B cell (primary cell): ENCODE results near the gene RGS3. TPM values are rescaled to one million over a fixed set of nuclear protein-coding genes. Genes with fewer than 3 reads are reported as not detected.

Experiments
- ATAC-seq: fragments of 200-7000 bp; cut with Tn5 transposase; one replicate; pipeline ENCODE4 v1.10.0; 2021; ENCODE audit warnings: low read depth, mild to moderate bottlenecking, moderate number of reproducible peaks, moderate library complexity
- CTCF ChIA-PET: fragments of 350-600 bp; sonication (Branson Sonifier 250); formaldehyde crosslinking; loops from one replicate; lab custom pipeline; 2021; ENCODE audit warnings: antibody characterized with exemption, inconsistent platforms; lab: Charles Lee
- POLR2A ChIA-PET: fragments of 350-600 bp; sonication (Branson Sonifier 250); formaldehyde crosslinking; loops from one replicate; lab custom pipeline; 2021; ENCODE audit warnings: antibody characterized with exemption; lab: Charles Lee
- DNase-seq: peaks from one replicate; pipeline ENCODE4 v3.0.0; 2013
- H2AFZ ChIP-seq: 2 replicates; pipeline ENCODE4 v1.6.1; 2012; ENCODE audit warnings: mild to moderate bottlenecking, low read depth, low read length; ENCODE audit not compliant: insufficient read depth, poor library complexity, severe bottlenecking
- H3K27ac ChIP-seq, 2 donors: 1 replicate in 1 of 2; 2 replicates in 1 of 2; pipeline ENCODE4 v1.5.1; 2012 to 2013; ENCODE audit warnings: low read length in 2 of 2, mild to moderate bottlenecking in 2 of 2, moderate library complexity in 1 of 2
- H3K27me3 ChIP-seq, 4 experiments: fragments of 200-600 bp in 1 of 4; sonication (generic) in 1 of 4; replicated peaks in 1 of 4; 1 replicate in 2 of 4; 2 replicates in 2 of 4; pipeline versions ENCODE4 v1.6.1 to v1.7.0; 2013 to 2016; ENCODE audit warnings: low read length in 3 of 4, mild to moderate bottlenecking in 2 of 4, mixed read lengths in 1 of 4, moderate library complexity in 1 of 4; ENCODE audit not compliant: insufficient read depth in 4 of 4, control insufficient read depth in 3 of 4; ENCODE audit errors: control extremely low read depth in 1 of 4
- H3K36me3 ChIP-seq, 2 experiments: replicated peaks in 1 of 2; 1 replicate in 1 of 2; 2 replicates in 1 of 2; pipeline versions ENCODE4 v1.6.1 to v1.7.1; 2013; ENCODE audit warnings: low read length in 1 of 2; ENCODE audit not compliant: insufficient read depth in 2 of 2, control insufficient read depth in 1 of 2; ENCODE audit errors: control extremely low read depth in 1 of 2, extremely low read depth in 1 of 2
- H3K4me1 ChIP-seq, 2 donors: fragments of 200-600 bp in 1 of 2; sonication (generic) in 1 of 2; 1 replicate in 1 of 2; 2 replicates in 1 of 2; pipeline versions ENCODE4 v1.5.1 to v1.6.1; 2013 to 2017; ENCODE audit warnings: low read length in 2 of 2; ENCODE audit not compliant: control insufficient read depth in 2 of 2, insufficient read depth in 2 of 2
- H3K4me2 ChIP-seq: replicated peaks from 2 replicates; pipeline ENCODE3; 2012; ENCODE audit warnings: mild to moderate bottlenecking, low read depth, low read length; ENCODE audit not compliant: poor library complexity, severe bottlenecking
- H3K4me3 ChIP-seq, 5 experiments: fragments of 200-600 bp in 1 of 5; sonication (generic) in 1 of 5; 1 replicate in 3 of 5; 2 replicates in 2 of 5; pipeline versions ENCODE4 v1.5.1 to v1.7.0; 2011 to 2016; ENCODE audit warnings: low read length in 4 of 5, mild to moderate bottlenecking in 4 of 5, low read depth in 2 of 5, control low read depth in 1 of 5, moderate library complexity in 1 of 5; ENCODE audit not compliant: insufficient read depth in 1 of 5; ENCODE audit errors: control extremely low read depth in 1 of 5, extremely low read depth in 1 of 5
- H3K79me2 ChIP-seq: fragments of 200-600 bp; sonication (generic); one replicate; pipeline ENCODE4 v1.6.0; 2016; ENCODE audit warnings: low read length; ENCODE audit not compliant: control insufficient read depth, insufficient read depth
- H3K9ac ChIP-seq: fragments of 200-600 bp; sonication (generic); 2 replicates; pipeline ENCODE4 v1.6.1; 2017; ENCODE audit warnings: mild to moderate bottlenecking, low read length, moderate library complexity
- H3K9me3 ChIP-seq, 3 donors: one replicate each; pipeline versions ENCODE4 v1.6.1 to v1.7.1; 2013; ENCODE audit warnings: low read length in 2 of 3; ENCODE audit not compliant: control insufficient read depth in 2 of 3, insufficient read depth in 1 of 3; ENCODE audit errors: control extremely low read depth in 1 of 3
- H4K20me1 ChIP-seq: 2 replicates; pipeline ENCODE4 v1.6.0; 2012; ENCODE audit warnings: mild to moderate bottlenecking, low read length; ENCODE audit not compliant: insufficient read depth, control insufficient read depth, poor library complexity, severe bottlenecking
- H3K27ac Mint-ChIP-seq: one replicate; pipeline ENCODE4 v1.8.0; 2021; ENCODE audit warnings: mixed read lengths
- H3K27me3 Mint-ChIP-seq: one replicate; pipeline ENCODE4 v1.8.0; 2021; ENCODE audit warnings: mixed read lengths
- H3K4me1 Mint-ChIP-seq: one replicate; pipeline ENCODE4 v1.8.0; 2021; ENCODE audit warnings: mixed read lengths
- H3K4me3 Mint-ChIP-seq: one replicate; pipeline ENCODE4 v1.8.0; 2021; ENCODE audit warnings: mixed read lengths
- H3K9me3 Mint-ChIP-seq: one replicate; pipeline ENCODE4 v1.8.0; 2022; ENCODE audit warnings: mixed read lengths; ENCODE audit not compliant: insufficient read depth
- EZH2 ChIP-seq: IDR thresholded peaks from 2 replicates; pipeline ENCODE4 v1.6.1; 2012; ENCODE audit warnings: borderline replicate concordance, low read depth, mild to moderate bottlenecking, moderate library complexity, low read length; ENCODE audit not compliant: insufficient read depth, poor library complexity, severe bottlenecking
- WGBS: methylation state at CpG from one replicate; pipeline ENCODE4 v1.1.5; 2013; ENCODE audit warnings: missing lambda C conversion rate; ENCODE audit not compliant: insufficient coverage; 5-methylcytosine and 5-hydroxymethylcytosine counted together
- intact Hi-C: fragments of 100-400 bp; cut with micrococcal nuclease; formaldehyde crosslinking; loops from one replicate; pipeline ENCODE4 v1.10.0; 2022
- polyA plus RNA-seq: library from polyadenylated mRNA; depleted of rRNA; stranded (reverse); fragments of >200 nt; gene quantifications from 2 replicates; pipeline ENCODE4 v1.2.3, GENCODE V29; 2012
- total RNA-seq, 2 donors: library from RNA; stranded (reverse); fragments of 120-200 nt in 1 of 2; gene quantifications; 1 replicate in 1 of 2; 2 replicates in 1 of 2; pipeline versions ENCODE4 v1.2.3 to v1.2.4, GENCODE V29; 2013 to 2022
- TF ChIP-seq, protein P1 (sequence below): fragments of 200-600 bp; IDR thresholded peaks from one replicate; pipeline ENCODE4 v1.8.0; 2022; ENCODE audit warnings: antibody characterized with exemption, mild to moderate bottlenecking

Gene RGS3
- total and polyA plus RNA-seq, 2 donors (not counting 1 experiment from before 2014, with no cell fraction given), result 12.0 to 15.6 TPM

DNA sequence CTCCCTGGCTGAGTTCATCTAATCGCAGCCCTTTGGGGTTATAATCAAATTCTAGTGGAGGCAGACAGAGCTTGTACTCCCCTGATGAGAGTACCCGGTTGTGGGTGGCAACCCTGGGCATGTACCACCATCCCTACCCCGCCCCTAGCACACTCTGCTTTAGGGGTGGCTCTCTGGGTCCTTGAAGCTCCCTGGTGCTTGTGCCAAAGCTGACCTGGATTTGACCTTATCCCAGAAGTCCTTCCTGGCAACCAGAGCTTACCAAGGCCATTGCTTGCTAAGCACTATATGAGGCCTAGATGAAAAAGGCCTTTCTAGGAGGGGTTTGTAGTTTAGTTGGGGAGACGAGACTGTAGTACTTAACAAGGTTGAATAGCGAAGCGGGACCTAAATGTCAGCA is 72.2 kb downstream of the RGS3 start:
- CTCF ChIA-PET, result interaction anchor here (1.2 kb wide), 1 partner anchor 46 kb away, joined by 3 read pairs; no protein-coding TSS in a partner anchor
- Histone ChIP-seq H3K4me1 (no peaks in the 10 kb centered on the region), H3K4me2 (no peak overlapping the region), H3K4me3 (no peak overlapping the region), H3K9ac (no peak overlapping the region), H3K27me3 (no peaks in the 10 kb centered on the region), H2AFZ (no peak overlapping the region), H3K36me3 (no peaks in the 10 kb centered on the region), H3K79me2 (no peaks in the 10 kb centered on the region), H3K9me3 (no peaks in the 10 kb centered on the region), H3K27ac (no peak overlapping the region), H4K20me1 (no peaks in the 10 kb centered on the region)
- intact Hi-C loops, result no loop called here
- Mint-ChIP-seq H3K27me3 (no peaks in the 10 kb centered on the region), H3K4me3 (no peak overlapping the region), H3K9me3 (no peaks in the 10 kb centered on the region), H3K27ac (no peak overlapping the region), H3K4me1 (no peaks in the 10 kb centered on the region)
- POLR2A ChIA-PET, result no interaction called here
- over 99% methylated on average over 6 of the region's 6 CpGs for WGBS
- ATAC-seq (no peak), DNase-seq (no peak)
- TF ChIP-seq, protein P1, sequence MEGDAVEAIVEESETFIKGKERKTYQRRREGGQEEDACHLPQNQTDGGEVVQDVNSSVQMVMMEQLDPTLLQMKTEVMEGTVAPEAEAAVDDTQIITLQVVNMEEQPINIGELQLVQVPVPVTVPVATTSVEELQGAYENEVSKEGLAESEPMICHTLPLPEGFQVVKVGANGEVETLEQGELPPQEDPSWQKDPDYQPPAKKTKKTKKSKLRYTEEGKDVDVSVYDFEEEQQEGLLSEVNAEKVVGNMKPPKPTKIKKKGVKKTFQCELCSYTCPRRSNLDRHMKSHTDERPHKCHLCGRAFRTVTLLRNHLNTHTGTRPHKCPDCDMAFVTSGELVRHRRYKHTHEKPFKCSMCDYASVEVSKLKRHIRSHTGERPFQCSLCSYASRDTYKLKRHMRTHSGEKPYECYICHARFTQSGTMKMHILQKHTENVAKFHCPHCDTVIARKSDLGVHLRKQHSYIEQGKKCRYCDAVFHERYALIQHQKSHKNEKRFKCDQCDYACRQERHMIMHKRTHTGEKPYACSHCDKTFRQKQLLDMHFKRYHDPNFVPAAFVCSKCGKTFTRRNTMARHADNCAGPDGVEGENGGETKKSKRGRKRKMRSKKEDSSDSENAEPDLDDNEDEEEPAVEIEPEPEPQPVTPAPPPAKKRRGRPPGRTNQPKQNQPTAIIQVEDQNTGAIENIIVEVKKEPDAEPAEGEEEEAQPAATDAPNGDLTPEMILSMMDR, result no peak
- no peak for TF ChIP-seq EZH2

DNA sequence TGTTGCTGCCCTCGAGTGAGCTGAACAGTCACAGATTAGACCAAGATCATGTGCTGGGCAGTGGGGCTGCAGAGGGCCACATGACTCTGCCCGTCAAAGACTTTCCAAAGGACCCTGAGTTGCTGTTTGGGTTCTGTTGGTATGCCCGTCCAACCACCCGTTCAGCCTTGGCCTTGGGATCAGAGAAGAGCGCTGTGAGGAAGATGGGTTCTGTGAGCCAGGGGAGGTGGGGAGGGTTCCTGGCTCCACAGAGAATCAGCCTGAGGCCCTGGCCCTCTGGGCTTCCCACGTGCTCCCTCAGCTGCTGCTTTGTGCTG is 72.6 kb downstream of the RGS3 start:
- H3K9ac ChIP-seq, result no peak overlapping the region
- ChIA-PET POLR2A (no interaction called here), CTCF (interaction anchor here (1.2 kb wide), 1 partner anchor 46 kb away, joined by 3 read pairs; no protein-coding TSS in a partner anchor)
- TF ChIP-seq, protein P1, result no peak
- TF ChIP-seq EZH2, result no peak
- no peaks in the 10 kb centered on the region for H3K36me3 ChIP-seq
- DNase-seq (no peak), ATAC-seq (no peak)
- no peaks in the 10 kb centered on the region for H3K79me2 ChIP-seq
- WGBS, result 94% methylated on average over 6 of the region's 6 CpGs
- H2AFZ ChIP-seq, result no peak overlapping the region
- intact Hi-C loops, result no loop called here
- H3K27me3 ChIP-seq, result no peaks in the 10 kb centered on the region
- Mint-ChIP-seq H3K4me1 (no peaks in the 10 kb centered on the region), H3K27me3 (no peaks in the 10 kb centered on the region), H3K4me3 (no peak overlapping the region), H3K9me3 (no peaks in the 10 kb centered on the region), H3K27ac (no peak overlapping the region)
- H3K4me3 ChIP-seq, result no peak overlapping the region
- H3K4me2 ChIP-seq, result no peak overlapping the region
- no peaks in the 10 kb centered on the region for H3K4me1 ChIP-seq
- no peaks in the 10 kb centered on the region for H3K9me3 ChIP-seq
- no peak overlapping the region for H3K27ac ChIP-seq
- no peaks in the 10 kb centered on the region for H4K20me1 ChIP-seq
